Mammary epithelial cell (primary cell): ENCODE measurements around the gene ATRNL1.

ENCODE experiments used
- CTCF ChIP-seq, 2 donors: IDR thresholded peaks in 1 of 2; conservative IDR thresholded peaks in 1 of 2; 2 replicates each; pipeline ENCODE4 v1.5.1; 2011 to 2012; ENCODE audit warnings: inconsistent platforms in 2 of 2, low read length in 2 of 2, mild to moderate bottlenecking in 2 of 2, control low read depth in 1 of 2, low read depth in 1 of 2; ENCODE audit not compliant: insufficient read depth in 1 of 2; ENCODE audit errors: extremely low read depth in 1 of 2
- EZH2 ChIP-seq: IDR thresholded peaks from 2 replicates; pipeline ENCODE4 v1.6.1; 2012; ENCODE audit warnings: low read length, inconsistent platforms, borderline replicate concordance

DNA sequence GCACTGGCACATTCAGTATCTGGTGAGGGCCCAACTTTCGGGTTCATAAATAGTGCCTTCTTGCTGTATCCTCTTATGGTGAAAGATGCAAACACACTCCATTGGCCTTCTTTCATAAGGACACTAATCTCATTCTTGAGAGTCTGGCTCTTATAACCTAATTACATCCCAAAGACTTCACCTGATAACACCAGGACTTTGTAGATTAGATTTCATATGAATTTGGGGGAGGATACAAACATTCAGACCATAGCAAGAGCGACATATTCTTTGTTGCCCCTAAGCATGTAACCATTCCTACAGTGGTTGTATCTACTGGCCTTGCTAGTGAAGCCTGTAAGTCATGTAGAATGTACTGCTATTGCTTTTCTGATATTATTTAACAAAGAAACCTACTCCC is 654.6 kb downstream of the ATRNL1 start:
- TF ChIP-seq CTCF (conservative IDR thresholded peaks at IDR 0.05 in 1 of 2, IDR thresholded peaks at IDR 0.05 in 1 of 2; ENCODE audit: extremely low read depth in 1 of 2, insufficient read depth in 1 of 2, low read depth in 1 of 2, low read length in 2 of 2), result no peak
- TF ChIP-seq EZH2, result no peak
